IMR-90 (cell line): ENCODE measurements around the gene MAP3K5. TPM values are rescaled to one million over a fixed set of nuclear protein-coding genes. Genes with fewer than 3 reads are reported as not detected.
A peak's percentile ranks its signal among the peaks of the same experiment; 100 is the strongest.

ENCODE experiments used
- ATAC-seq: fragments of 200-7000 bp; cut with Tn5 transposase; 2 replicates; pipeline ENCODE4 v1.9.1; 2020; ENCODE audit warnings: low read depth, mild to moderate bottlenecking, moderate library complexity
- BruUV-seq: library from RNA; stranded (reverse); fragments of 400-500 nt; replicated peaks from 2 replicates; lab custom pipeline; 2021; lab: Mats Ljungman, UMichigan
- CTCF ChIA-PET: fragments of 300-600 bp; formaldehyde crosslinking; extraction: SDS; loops from one replicate; lab custom pipeline; 2021; ENCODE audit warnings: antibody characterized with exemption; lab: Yijun Ruan, JAX
- POLR2A ChIA-PET: fragments of 300-600 bp; sonication (Branson Sonifier 250); formaldehyde crosslinking; loops from one replicate; lab custom pipeline; 2022; ENCODE audit warnings: antibody characterized with exemption; ENCODE audit not compliant: unreplicated experiment; lab: Charles Lee
- DNase-seq: peaks from one replicate; pipeline ENCODE4 v3.0.0; 2013
- H2AFZ ChIP-seq: replicated peaks from 2 replicates; pipeline ENCODE3; 2013; ENCODE audit warnings: low read length, mild to moderate bottlenecking; ENCODE audit not compliant: poor library complexity
- H2AK5ac ChIP-seq: 2 replicates; pipeline ENCODE4 v1.6.1; 2013; ENCODE audit warnings: low read depth, low read length, inconsistent platforms
- H2AK9ac ChIP-seq: replicated peaks from 2 replicates; pipeline ENCODE3; 2013; ENCODE audit warnings: mild to moderate bottlenecking, low read depth, low read length, moderate library complexity; ENCODE audit not compliant: poor library complexity
- H2BK120ac ChIP-seq: 2 replicates; pipeline ENCODE4 v1.6.1; 2013; ENCODE audit warnings: low read depth, low read length, inconsistent platforms
- H2BK15ac ChIP-seq: 3 replicates; pipeline ENCODE4 v1.6.1; 2013; ENCODE audit warnings: low read depth, low read length, inconsistent platforms
- H2BK20ac ChIP-seq: 2 replicates; pipeline ENCODE4 v1.6.1; 2013; ENCODE audit warnings: low read depth, mild to moderate bottlenecking, inconsistent platforms, low read length, moderate library complexity
- H2BK5ac ChIP-seq: 2 replicates; pipeline ENCODE4 v1.6.1; 2013; ENCODE audit warnings: mild to moderate bottlenecking, low read depth, low read length, inconsistent platforms; ENCODE audit not compliant: poor library complexity, severe bottlenecking
- H3K14ac ChIP-seq: replicated peaks from 2 replicates; pipeline ENCODE4 v1.6.1; 2013; ENCODE audit warnings: low read depth, low read length, inconsistent platforms
- H3K18ac ChIP-seq: 2 replicates; pipeline ENCODE4 v1.6.1; 2013; ENCODE audit warnings: low read depth, low read length, control low read depth
- H3K23ac ChIP-seq: 2 replicates; pipeline ENCODE4 v1.6.1; 2013; ENCODE audit warnings: low read depth, low read length, inconsistent platforms
- H3K27ac ChIP-seq: 2 replicates; pipeline ENCODE4 v1.5.1; 2013; ENCODE audit warnings: mild to moderate bottlenecking, control low read depth, low read length; ENCODE audit not compliant: insufficient read depth
- H3K27me3 ChIP-seq: 2 replicates; pipeline ENCODE4 v1.6.1; 2013; ENCODE audit warnings: low read length; ENCODE audit not compliant: control insufficient read depth, insufficient read depth
- H3K36me3 ChIP-seq: 2 replicates; pipeline ENCODE4 v1.6.1; 2013; ENCODE audit warnings: low read length, mixed read lengths; ENCODE audit not compliant: control insufficient read depth, insufficient read depth
- H3K4ac ChIP-seq: 2 replicates; pipeline ENCODE4 v1.6.1; 2013; ENCODE audit warnings: low read depth, low read length, inconsistent platforms
- H3K4me1 ChIP-seq: 2 replicates; pipeline ENCODE4 v1.6.1; 2013; ENCODE audit warnings: low read length, mixed read lengths; ENCODE audit not compliant: control insufficient read depth, insufficient read depth
- H3K4me2 ChIP-seq: 2 replicates; pipeline ENCODE4 v1.6.1; 2013; ENCODE audit warnings: low read depth, mild to moderate bottlenecking, control low read depth, low read length, moderate library complexity
- H3K4me3 ChIP-seq: 2 replicates; pipeline ENCODE4 v1.5.1; 2013; ENCODE audit warnings: low read depth, mild to moderate bottlenecking, control low read depth, low read length, moderate library complexity; ENCODE audit not compliant: insufficient read depth
- H3K56ac ChIP-seq: 2 replicates; pipeline ENCODE4 v1.6.1; 2013; ENCODE audit warnings: low read length, inconsistent platforms; ENCODE audit not compliant: insufficient read depth; ENCODE audit errors: extremely low read depth
- H3K79me1 ChIP-seq, 2 experiments: 2 replicates each; pipeline ENCODE4 v1.6.1; 2013; ENCODE audit warnings: low read length in 2 of 2, inconsistent platforms in 1 of 2, low read depth in 1 of 2
- H3K9ac ChIP-seq: 2 replicates; pipeline ENCODE4 v1.6.1; 2013; ENCODE audit warnings: low read depth, low read length, control low read depth
- H3K9me1 ChIP-seq: 2 replicates; pipeline ENCODE4 v1.6.1; 2013; ENCODE audit warnings: low read length, inconsistent platforms; ENCODE audit not compliant: insufficient read depth
- H3K9me3 ChIP-seq: 2 replicates; pipeline ENCODE4 v1.6.1; 2013; ENCODE audit warnings: low read length; ENCODE audit not compliant: control insufficient read depth, insufficient read depth
- H4K20me1 ChIP-seq: 2 replicates; pipeline ENCODE4 v1.6.1; 2013; ENCODE audit warnings: low read length, inconsistent platforms; ENCODE audit not compliant: insufficient read depth
- H4K5ac ChIP-seq: 2 replicates; pipeline ENCODE4 v1.6.1; 2013; ENCODE audit warnings: mild to moderate bottlenecking, low read depth, low read length, control low read depth
- H4K8ac ChIP-seq, 2 experiments: 2 replicates each; pipeline ENCODE4 v1.6.1; 2013; ENCODE audit warnings: low read depth in 2 of 2, low read length in 2 of 2, control low read depth in 1 of 2, inconsistent platforms in 1 of 2
- H4K91ac ChIP-seq: 2 replicates; pipeline ENCODE4 v1.6.1; 2013; ENCODE audit warnings: low read depth, low read length, inconsistent platforms; ENCODE audit not compliant: insufficient read depth
- MAFK ChIP-seq: IDR thresholded peaks from 2 replicates; pipeline ENCODE4 v1.6.1; 2012; ENCODE audit warnings: low read depth, low read length, improper control_type of control experiment
- MAZ ChIP-seq: IDR thresholded peaks from 2 replicates; pipeline ENCODE4 v1.6.1; 2012; ENCODE audit warnings: low read depth, mild to moderate bottlenecking, low read length, improper control_type of control experiment, moderate library complexity, borderline replicate concordance
- MXI1 ChIP-seq: IDR thresholded peaks from 2 replicates; pipeline ENCODE4 v1.6.1; 2012; ENCODE audit warnings: low read depth, mild to moderate bottlenecking, low read length, moderate library complexity, borderline replicate concordance
- NFE2L2 ChIP-seq: fragments of 150-350 bp; IDR thresholded peaks from 2 replicates; pipeline ENCODE4 v1.6.1; 2016; ENCODE audit warnings: low read depth, mild to moderate bottlenecking, low read length
- POLR2A ChIP-seq: IDR thresholded peaks from 2 replicates; pipeline ENCODE4 v1.6.1; 2012; ENCODE audit warnings: mild to moderate bottlenecking, low read depth, low read length
- RAD21 ChIP-seq: IDR thresholded peaks from 2 replicates; pipeline ENCODE4 v1.6.1; 2012; ENCODE audit warnings: low read length, improper control_type of control experiment
- RCOR1 ChIP-seq: IDR thresholded peaks from 2 replicates; pipeline ENCODE4 v1.6.1; 2012; ENCODE audit warnings: mild to moderate bottlenecking, low read length, improper control_type of control experiment; ENCODE audit not compliant: insufficient replicate concordance
- RFX5 ChIP-seq: IDR thresholded peaks from 2 replicates; pipeline ENCODE4 v1.8.0; 2012; ENCODE audit warnings: low read depth, mild to moderate bottlenecking, low read length, moderate library complexity
- WGBS, 2 experiments: methylation state at CpG; one replicate each; pipeline versions ENCODE4 v1.1.5 to v1.1.7; 2013; ENCODE audit warnings: missing lambda C conversion rate in 2 of 2; ENCODE audit not compliant: insufficient read length in 1 of 2; ENCODE audit errors: extremely low coverage in 2 of 2; 5-methylcytosine and 5-hydroxymethylcytosine counted together
- dilution Hi-C: fragments of 300-500 bp; cut with HindIII; formaldehyde crosslinking; loops from one replicate; pipeline ENCODE4 v1.14.3; 2018; ENCODE audit warnings: low sequenced_read_pairs; ENCODE audit not compliant: unreplicated experiment
- in situ Hi-C: fragments of 300-500 bp; cut with MboI; formaldehyde crosslinking; loops from 3 replicates; pipeline ENCODE4 v1.14.3; 2019; ENCODE audit warnings: low sequenced_read_pairs, inconsistent platforms, mixed read lengths
- intact Hi-C: fragments of 100-400 bp; cut with micrococcal nuclease; formaldehyde crosslinking; loops from 2 replicates; pipeline ENCODE4 v1.10.0; 2022
- polyA plus RNA-seq, 3 experiments: library from polyadenylated mRNA; depleted of rRNA; stranded (reverse); fragments of >200 nt; gene quantifications; 2 replicates each; pipeline ENCODE4 v1.2.3, GENCODE V29; 2012; ENCODE audit warnings: low replicate concordance in 1 of 3
- total RNA-seq: library from RNA; depleted of rRNA; stranded (reverse); fragments of >200 nt; gene quantifications from 2 replicates; pipeline ENCODE4 v1.2.3, GENCODE V29; 2012
- TF ChIP-seq, protein P1 (sequence below): fragments of 150-350 bp; IDR thresholded peaks from 2 replicates; pipeline ENCODE4 v1.6.1; 2016; ENCODE audit warnings: low read depth, mild to moderate bottlenecking, low read length, moderate library complexity, borderline replicate concordance
- TF ChIP-seq, protein P2 (sequence below): fragments of 150-350 bp; IDR thresholded peaks from 2 replicates; pipeline ENCODE4 v1.6.1; 2017; ENCODE audit warnings: mild to moderate bottlenecking, antibody characterized with exemption, low read length, low read depth
- TF ChIP-seq, protein P3 (sequence below): conservative IDR thresholded peaks from 2 replicates; pipeline ENCODE4 v1.5.1; 2012; ENCODE audit warnings: mild to moderate bottlenecking, low read depth, low read length, improper control_type of control experiment

MAP3K5 gene
- total and polyA plus RNA-seq, 2 of the 4 experiments (the other 2 are of a cell fraction) = 5.4 to 17.6 TPM

DNA sequence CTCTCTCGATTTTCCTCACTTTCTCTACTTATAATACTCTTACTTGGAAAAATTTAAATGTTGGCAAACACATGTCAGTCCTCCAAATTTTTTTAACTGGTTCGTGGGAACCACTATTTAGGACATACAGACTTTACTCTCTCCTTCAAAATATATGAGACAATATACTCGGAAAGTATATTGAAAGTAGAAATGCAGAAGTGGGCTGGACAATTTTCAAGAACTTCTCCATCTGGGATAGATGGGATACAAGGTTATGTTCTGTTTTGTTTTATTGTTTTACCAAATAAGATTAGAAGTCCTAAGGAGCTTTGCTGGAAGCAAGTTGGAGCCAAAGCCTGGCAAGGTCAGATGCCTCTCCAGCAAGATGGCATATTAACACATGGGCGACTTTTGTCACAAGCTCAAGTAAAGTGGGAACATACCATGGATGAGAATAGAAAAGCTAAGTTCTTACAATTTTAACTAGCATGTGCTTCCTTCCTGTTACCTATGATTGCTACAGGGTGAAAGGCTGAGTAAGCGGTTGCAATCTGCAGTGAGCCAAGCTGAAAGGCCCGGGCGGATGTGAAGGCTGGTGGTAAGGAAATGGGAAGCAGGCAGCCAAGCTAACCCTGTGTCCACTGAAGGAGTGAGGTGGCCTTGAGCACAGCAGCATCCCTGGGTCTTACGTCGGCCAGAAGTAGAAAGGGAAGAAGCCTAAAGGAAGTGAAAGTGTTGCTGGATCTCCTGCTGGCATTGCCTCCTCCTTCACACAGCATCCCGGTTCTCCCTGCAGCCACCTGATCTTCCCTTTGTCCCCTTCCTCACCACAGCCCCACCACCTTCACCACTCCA, 7.1 kb downstream of the MAP3K5 start:
- Histone ChIP-seq H2BK20ac (peak overlapping the region; percentile 39; the same call in 1 of the 2 replicates), H4K20me1 (no peaks in the 10 kb centered on the region), H3K27me3 (no peaks in the 10 kb centered on the region), H3K9me3 (no peaks in the 10 kb centered on the region), H3K9me1 (peaks cover 22% of the 10 kb centered on the region), H2AK5ac (peak overlapping the region; percentile 80), H3K18ac (peak overlapping the region; percentile 57; the same call in 1 of the 2 replicates), H2AFZ (no peak overlapping the region), H2BK15ac (peak overlapping the region; percentile 66; the same call in 2 of the 3 replicates), H4K8ac (peak overlapping the region; percentile 24 to 84; a peak in 3 of 4 replicates), H3K36me3 (no peaks in the 10 kb centered on the region), H3K23ac (peak overlapping the region; percentile 76), H3K4ac (peak overlapping the region; percentile 88), H4K5ac (peak overlapping the region; percentile 82), H2AK9ac (no peak overlapping the region), H4K91ac (peak overlapping the region; percentile 84), H2BK5ac (peak overlapping the region; percentile 59), H3K79me1 (peaks cover 32 to 68% of the 10 kb centered on the region in 2 experiments), H3K27ac (peak overlapping the region; percentile 61), H3K14ac (peak overlapping the region; percentile 89), H2BK120ac (peak overlapping the region; percentile 72), H3K9ac (no peak overlapping the region), H3K4me1 (peaks cover 28% of the 10 kb centered on the region), H3K4me3 (no peak overlapping the region), H3K56ac (no peak overlapping the region; the same call in 1 of the 2 replicates), H3K4me2 (peak overlapping the region; percentile 28)
- CTCF ChIA-PET = no interaction called here
- POLR2A ChIA-PET = no interaction called here
- intact Hi-C loops = no loop called here
- TF ChIP-seq MAZ = no peak
- TF ChIP-seq RCOR1 = no peak
- TF ChIP-seq, protein P1, sequence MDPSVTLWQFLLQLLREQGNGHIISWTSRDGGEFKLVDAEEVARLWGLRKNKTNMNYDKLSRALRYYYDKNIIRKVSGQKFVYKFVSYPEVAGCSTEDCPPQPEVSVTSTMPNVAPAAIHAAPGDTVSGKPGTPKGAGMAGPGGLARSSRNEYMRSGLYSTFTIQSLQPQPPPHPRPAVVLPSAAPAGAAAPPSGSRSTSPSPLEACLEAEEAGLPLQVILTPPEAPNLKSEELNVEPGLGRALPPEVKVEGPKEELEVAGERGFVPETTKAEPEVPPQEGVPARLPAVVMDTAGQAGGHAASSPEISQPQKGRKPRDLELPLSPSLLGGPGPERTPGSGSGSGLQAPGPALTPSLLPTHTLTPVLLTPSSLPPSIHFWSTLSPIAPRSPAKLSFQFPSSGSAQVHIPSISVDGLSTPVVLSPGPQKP = no peak
- TF ChIP-seq POLR2A = no peak
- TF ChIP-seq MAFK = no peak
- TF ChIP-seq, protein P2, sequence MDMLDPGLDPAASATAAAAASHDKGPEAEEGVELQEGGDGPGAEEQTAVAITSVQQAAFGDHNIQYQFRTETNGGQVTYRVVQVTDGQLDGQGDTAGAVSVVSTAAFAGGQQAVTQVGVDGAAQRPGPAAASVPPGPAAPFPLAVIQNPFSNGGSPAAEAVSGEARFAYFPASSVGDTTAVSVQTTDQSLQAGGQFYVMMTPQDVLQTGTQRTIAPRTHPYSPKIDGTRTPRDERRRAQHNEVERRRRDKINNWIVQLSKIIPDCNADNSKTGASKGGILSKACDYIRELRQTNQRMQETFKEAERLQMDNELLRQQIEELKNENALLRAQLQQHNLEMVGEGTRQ = no peak
- TF ChIP-seq RFX5 = no peak
- TF ChIP-seq, protein P3, sequence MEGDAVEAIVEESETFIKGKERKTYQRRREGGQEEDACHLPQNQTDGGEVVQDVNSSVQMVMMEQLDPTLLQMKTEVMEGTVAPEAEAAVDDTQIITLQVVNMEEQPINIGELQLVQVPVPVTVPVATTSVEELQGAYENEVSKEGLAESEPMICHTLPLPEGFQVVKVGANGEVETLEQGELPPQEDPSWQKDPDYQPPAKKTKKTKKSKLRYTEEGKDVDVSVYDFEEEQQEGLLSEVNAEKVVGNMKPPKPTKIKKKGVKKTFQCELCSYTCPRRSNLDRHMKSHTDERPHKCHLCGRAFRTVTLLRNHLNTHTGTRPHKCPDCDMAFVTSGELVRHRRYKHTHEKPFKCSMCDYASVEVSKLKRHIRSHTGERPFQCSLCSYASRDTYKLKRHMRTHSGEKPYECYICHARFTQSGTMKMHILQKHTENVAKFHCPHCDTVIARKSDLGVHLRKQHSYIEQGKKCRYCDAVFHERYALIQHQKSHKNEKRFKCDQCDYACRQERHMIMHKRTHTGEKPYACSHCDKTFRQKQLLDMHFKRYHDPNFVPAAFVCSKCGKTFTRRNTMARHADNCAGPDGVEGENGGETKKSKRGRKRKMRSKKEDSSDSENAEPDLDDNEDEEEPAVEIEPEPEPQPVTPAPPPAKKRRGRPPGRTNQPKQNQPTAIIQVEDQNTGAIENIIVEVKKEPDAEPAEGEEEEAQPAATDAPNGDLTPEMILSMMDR = no peak
- TF ChIP-seq MXI1 = no peak
- no peak for TF ChIP-seq RAD21
- TF ChIP-seq NFE2L2 = no peak
- in situ Hi-C loops = loop anchor here (25.0 kb wide), 1 partner anchor 498 kb away; the partner anchor contains the start of gene BCLAF1
- ATAC-seq (no peak), DNase-seq (no peak)
- WGBS, 2 experiments = no CpG with 5 or more reads among the region's 10 CpGs
- BruUV-seq = no TSS peak
- dilution Hi-C loops = no loop called here
